ENCODE data around the gene HECW1. TPM values are rescaled to one million over a fixed set of nuclear protein-coding genes. Genes with fewer than 3 reads are reported as not detected.

Gene HECW1
- total and polyA plus RNA-seq, 2 experiments from 2014 or later = 11.0 to 21.8 TPM

DNA sequence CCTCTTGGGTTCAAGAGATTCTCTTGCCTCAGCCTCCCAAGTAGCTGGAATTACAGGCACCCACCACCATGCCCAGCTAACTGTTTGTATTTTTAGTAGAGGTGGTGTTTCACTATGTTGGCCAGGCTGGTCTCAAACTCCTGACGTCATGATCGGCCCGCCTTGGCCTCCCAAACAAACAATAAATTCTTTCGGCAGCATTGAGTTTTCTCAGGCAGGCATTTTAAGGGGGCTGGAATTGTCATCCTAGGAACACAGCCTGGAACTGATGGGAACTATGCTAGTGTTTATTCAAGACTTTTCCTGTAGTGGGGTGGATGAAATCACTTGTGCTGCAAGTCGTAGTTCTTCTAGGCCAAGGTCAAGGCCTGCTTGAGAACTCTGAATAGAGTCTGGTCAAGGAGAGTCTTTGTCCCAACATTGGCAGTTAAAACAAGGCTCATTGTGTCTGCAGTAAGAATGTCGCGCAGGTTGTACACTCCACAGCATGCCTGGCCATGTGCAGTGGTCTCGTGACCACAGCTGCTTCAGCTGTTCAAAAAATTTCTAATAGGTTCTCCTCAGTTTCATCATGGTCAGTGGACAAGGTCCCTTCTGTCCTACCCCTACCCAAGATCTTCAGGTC is 92.8 kb downstream of the HECW1 start:
- DNase-seq (ENCODE audit: low spot score) = no peak
- Mint-ChIP-seq H3K9me3 (no peaks in the 10 kb centered on the region), H3K27ac (no peak overlapping the region), H3K4me3 (no peak overlapping the region), H3K36me3 (ENCODE audit: low read depth) (no peaks in the 10 kb centered on the region; the same call in 2 of the 3 replicates), H3K27me3 (ENCODE audit: insufficient read depth, low read depth, poor library complexity) (peaks cover 2% of the 10 kb centered on the region), H3K4me1 (peaks cover 43% of the 10 kb centered on the region)
- Histone ChIP-seq H3F3A (replicated peaks; ENCODE audit: low read depth) (no peaks in the 10 kb centered on the region), H3K9me2 (ENCODE audit: insufficient read depth) (peaks cover 10% of the 10 kb centered on the region), H3K36me3 (ENCODE audit: insufficient read depth) (no peaks in the 10 kb centered on the region), H3K4me1 (ENCODE audit: insufficient read depth) (peaks cover 38% of the 10 kb centered on the region), H2AFZ (no peak overlapping the region), H3K27me3 (ENCODE audit: insufficient read depth) (no peaks in the 10 kb centered on the region), H3K4me3 (no peak overlapping the region), H4K20me1 (replicated peaks; ENCODE audit: insufficient read depth) (no peaks in the 10 kb centered on the region), H3K4me2 (no peak overlapping the region), H3K79me2 (replicated peaks; ENCODE audit: insufficient read depth) (no peaks in the 10 kb centered on the region), H3K27ac (ENCODE audit: low read depth) (no peak overlapping the region)
- TF ChIP-seq STAT1 (IDR thresholded peaks at IDR 0.05; ENCODE audit: unreplicated experiment) = no peak
- TF ChIP-seq EZH2phosphoT487 (IDR thresholded peaks at IDR 0.05; ENCODE audit: unreplicated experiment) = no peak
- TF ChIP-seq, protein P1, sequence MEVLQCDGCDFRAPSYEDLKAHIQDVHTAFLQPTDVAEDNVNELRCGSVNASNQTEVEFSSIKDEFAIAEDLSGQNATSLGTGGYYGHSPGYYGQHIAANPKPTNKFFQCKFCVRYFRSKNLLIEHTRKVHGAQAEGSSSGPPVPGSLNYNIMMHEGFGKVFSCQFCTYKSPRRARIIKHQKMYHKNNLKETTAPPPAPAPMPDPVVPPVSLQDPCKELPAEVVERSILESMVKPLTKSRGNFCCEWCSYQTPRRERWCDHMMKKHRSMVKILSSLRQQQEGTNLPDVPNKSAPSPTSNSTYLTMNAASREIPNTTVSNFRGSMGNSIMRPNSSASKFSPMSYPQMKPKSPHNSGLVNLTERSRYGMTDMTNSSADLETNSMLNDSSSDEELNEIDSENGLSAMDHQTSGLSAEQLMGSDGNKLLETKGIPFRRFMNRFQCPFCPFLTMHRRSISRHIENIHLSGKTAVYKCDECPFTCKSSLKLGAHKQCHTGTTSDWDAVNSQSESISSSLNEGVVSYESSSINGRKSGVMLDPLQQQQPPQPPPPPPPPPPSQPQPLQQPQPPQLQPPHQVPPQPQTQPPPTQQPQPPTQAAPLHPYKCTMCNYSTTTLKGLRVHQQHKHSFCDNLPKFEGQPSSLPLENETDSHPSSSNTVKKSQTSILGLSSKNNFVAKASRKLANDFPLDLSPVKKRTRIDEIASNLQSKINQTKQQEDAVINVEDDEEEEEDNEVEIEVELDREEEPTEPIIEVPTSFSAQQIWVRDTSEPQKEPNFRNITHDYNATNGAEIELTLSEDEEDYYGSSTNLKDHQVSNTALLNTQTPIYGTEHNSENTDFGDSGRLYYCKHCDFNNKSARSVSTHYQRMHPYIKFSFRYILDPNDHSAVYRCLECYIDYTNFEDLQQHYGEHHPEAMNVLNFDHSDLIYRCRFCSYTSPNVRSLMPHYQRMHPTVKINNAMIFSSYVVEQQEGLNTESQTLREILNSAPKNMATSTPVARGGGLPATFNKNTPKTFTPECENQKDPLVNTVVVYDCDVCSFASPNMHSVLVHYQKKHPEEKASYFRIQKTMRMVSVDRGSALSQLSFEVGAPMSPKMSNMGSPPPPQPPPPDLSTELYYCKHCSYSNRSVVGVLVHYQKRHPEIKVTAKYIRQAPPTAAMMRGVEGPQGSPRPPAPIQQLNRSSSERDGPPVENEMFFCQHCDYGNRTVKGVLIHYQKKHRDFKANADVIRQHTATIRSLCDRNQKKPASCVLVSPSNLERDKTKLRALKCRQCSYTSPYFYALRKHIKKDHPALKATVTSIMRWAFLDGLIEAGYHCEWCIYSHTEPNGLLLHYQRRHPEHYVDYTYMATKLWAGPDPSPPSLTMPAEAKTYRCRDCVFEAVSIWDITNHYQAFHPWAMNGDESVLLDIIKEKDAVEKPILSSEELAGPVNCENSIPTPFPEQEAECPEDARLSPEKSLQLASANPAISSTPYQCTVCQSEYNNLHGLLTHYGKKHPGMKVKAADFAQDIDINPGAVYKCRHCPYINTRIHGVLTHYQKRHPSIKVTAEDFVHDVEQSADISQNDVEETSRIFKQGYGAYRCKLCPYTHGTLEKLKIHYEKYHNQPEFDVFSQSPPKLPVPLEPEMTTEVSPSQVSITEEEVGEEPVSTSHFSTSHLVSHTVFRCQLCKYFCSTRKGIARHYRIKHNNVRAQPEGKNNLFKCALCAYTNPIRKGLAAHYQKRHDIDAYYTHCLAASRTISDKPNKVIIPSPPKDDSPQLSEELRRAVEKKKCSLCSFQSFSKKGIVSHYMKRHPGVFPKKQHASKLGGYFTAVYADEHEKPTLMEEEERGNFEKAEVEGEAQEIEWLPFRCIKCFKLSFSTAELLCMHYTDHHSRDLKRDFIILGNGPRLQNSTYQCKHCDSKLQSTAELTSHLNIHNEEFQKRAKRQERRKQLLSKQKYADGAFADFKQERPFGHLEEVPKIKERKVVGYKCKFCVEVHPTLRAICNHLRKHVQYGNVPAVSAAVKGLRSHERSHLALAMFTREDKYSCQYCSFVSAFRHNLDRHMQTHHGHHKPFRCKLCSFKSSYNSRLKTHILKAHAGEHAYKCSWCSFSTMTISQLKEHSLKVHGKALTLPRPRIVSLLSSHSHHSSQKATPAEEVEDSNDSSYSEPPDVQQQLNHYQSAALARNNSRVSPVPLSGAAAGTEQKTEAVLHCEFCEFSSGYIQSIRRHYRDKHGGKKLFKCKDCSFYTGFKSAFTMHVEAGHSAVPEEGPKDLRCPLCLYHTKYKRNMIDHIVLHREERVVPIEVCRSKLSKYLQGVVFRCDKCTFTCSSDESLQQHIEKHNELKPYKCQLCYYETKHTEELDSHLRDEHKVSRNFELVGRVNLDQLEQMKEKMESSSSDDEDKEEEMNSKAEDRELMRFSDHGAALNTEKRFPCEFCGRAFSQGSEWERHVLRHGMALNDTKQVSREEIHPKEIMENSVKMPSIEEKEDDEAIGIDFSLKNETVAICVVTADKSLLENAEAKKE (CRISPR knock-in tag; IDR thresholded peaks at IDR 0.05) = no peak
- TF ChIP-seq ZNF331 (CRISPR knock-in tag; IDR thresholded peaks at IDR 0.05; ENCODE audit: low read depth) = no peak
- no peak for TF ChIP-seq CTCF (conservative IDR thresholded peaks at IDR 0.05; ENCODE audit: low read depth in 2 of 2)
- no peak for TF ChIP-seq CREB1 (CRISPR knock-in tag; IDR thresholded peaks at IDR 0.05; ENCODE audit: low read depth)
- TF ChIP-seq JUNB (IDR thresholded peaks at IDR 0.05; ENCODE audit: unreplicated experiment) = no peak
- TF ChIP-seq ZNF114 (CRISPR knock-in tag; IDR thresholded peaks at IDR 0.05) = no peak
- TF ChIP-seq REST (IDR thresholded peaks at IDR 0.05; ENCODE audit: unreplicated experiment) = no peak
- TF ChIP-seq ETS1 (IDR thresholded peaks at IDR 0.05) = no peak
- TF ChIP-seq NANOG (IDR thresholded peaks at IDR 0.05; ENCODE audit: borderline replicate concordance) = no peak
- ATAC-seq = no peak
